Astrocyte of the spinal cord (primary cell): ENCODE measurements around the gene IDI2.

ENCODE experiments used
- DNase-seq: peaks from one replicate; pipeline ENCODE4 v3.0.0; 2011; ENCODE audit warnings: low read depth, low spot score
- H3K4me3 ChIP-seq: 2 replicates; pipeline ENCODE4 v1.5.1; 2011; ENCODE audit warnings: low read depth, mild to moderate bottlenecking, low read length, moderate library complexity
- in situ Hi-C: cut with HindIII; loops from 2 replicates; pipeline ENCODE4 v1.10.0; 2017; ENCODE audit warnings: low sequenced_read_pairs
- TF ChIP-seq, protein P1 (sequence below): IDR thresholded peaks from 2 replicates; pipeline ENCODE4 v1.5.1; 2012; ENCODE audit warnings: low read depth, mild to moderate bottlenecking, low read length, inconsistent platforms

IDI2 gene

DNA sequence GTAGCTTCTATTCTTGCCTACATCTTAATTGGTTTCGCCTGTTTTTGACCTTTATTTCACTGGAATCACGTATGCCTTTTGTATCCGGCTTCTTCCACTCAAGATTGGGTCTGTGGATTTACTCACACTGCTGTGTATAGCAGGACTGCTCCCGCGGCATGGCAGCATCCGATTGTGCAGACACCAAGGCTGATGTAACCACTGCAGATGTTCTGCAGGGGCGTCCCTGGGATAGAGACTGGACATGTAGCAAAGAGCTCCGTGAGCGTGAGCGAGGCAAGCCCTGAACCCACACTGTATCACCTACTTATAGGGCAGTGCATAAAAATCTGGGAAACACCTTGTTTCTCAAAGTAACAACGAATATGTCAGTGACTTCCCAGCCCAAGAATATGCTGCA is 11.4 kb upstream of the IDI2 start:
- no peak for DNase-seq
- no peak overlapping the region for H3K4me3 ChIP-seq
- in situ Hi-C loops, result no loop called here
- TF ChIP-seq, protein P1, sequence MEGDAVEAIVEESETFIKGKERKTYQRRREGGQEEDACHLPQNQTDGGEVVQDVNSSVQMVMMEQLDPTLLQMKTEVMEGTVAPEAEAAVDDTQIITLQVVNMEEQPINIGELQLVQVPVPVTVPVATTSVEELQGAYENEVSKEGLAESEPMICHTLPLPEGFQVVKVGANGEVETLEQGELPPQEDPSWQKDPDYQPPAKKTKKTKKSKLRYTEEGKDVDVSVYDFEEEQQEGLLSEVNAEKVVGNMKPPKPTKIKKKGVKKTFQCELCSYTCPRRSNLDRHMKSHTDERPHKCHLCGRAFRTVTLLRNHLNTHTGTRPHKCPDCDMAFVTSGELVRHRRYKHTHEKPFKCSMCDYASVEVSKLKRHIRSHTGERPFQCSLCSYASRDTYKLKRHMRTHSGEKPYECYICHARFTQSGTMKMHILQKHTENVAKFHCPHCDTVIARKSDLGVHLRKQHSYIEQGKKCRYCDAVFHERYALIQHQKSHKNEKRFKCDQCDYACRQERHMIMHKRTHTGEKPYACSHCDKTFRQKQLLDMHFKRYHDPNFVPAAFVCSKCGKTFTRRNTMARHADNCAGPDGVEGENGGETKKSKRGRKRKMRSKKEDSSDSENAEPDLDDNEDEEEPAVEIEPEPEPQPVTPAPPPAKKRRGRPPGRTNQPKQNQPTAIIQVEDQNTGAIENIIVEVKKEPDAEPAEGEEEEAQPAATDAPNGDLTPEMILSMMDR, result no peak

DNA sequence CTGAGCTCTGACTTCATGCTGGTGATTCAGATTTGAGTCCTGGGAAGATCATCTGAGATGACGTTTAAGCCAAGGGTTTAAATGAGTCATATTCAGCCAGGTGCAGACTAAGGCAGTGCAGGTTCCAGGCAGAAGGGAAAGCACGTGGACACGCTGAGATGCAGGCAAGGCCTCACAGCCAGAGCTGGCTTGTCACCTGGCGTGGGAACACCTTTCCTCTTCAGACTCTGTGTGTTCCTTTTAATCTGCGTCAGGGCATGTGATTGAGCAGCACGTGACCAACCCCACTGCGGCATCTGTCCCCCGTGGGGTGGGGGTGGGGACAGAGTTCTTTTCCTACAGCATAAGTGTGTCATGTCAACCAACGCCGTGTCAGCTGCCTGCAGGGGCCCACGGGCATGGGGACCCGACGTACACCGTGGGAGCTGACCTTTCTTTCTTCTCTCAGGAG is 10.7 kb upstream of the IDI2 start:
- in situ Hi-C loops, result no loop called here
- peak; percentile 38 for DNase-seq
- TF ChIP-seq, protein P1, result no peak
- H3K4me3 ChIP-seq, result no peak overlapping the region

GRCh38 chr10:1035201-1035600 is 9.5 kb upstream of the IDI2 start:
- DNase-seq, result no peak
- H3K4me3 ChIP-seq, result no peak overlapping the region
- TF ChIP-seq, protein P1, result no peak
- in situ Hi-C loops, result no loop called here

GRCh38 chr10:1034758-1035157 is 9.1 kb upstream of the IDI2 start:
- in situ Hi-C loops, result no loop called here
- no peak overlapping the region for H3K4me3 ChIP-seq
- TF ChIP-seq, protein P1, result no peak
- DNase-seq, result no peak

DNA sequence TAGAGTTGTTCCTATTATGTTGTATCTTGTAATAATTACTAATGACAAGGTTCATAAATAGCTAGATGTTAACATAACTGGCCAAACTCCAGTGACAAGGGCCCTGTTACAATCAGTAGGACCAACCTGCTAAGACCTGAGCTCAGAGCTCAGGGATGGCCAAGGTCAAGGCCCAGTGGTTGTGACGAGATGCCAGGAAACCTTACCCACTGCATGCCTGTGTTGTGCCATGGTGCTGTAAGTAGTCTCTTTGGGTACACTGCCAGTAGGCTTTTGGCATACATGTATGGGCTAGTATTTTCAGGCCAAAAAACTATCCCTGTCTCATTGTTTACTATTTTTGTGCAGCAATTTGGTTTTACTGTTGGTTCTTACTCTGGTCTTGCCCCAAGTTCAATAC is 7.9 kb upstream of the IDI2 start:
- TF ChIP-seq, protein P1, result no peak
- in situ Hi-C loops, result no loop called here
- H3K4me3 ChIP-seq, result no peak overlapping the region
- no peak for DNase-seq

- TF ChIP-seq, protein P1, result no peak
- in situ Hi-C loops, result no loop called here
- no peak overlapping the region for H3K4me3 ChIP-seq
- no peak for DNase-seq
Observed at GRCh38 chr10:1029838-1030237, 4.2 kb upstream of the IDI2 start.

- H3K4me3 ChIP-seq, result no peak overlapping the region
- TF ChIP-seq, protein P1, result no peak
- DNase-seq, result no peak
- in situ Hi-C loops, result no loop called here
Observed at GRCh38 chr10:1026578-1026977, 919 bp upstream of the IDI2 start.
